Measurements from ENCODE around the gene PPFIA4.

Gene PPFIA4

GRCh38 chr1:203126866-203127665 lies 100.8 kb downstream of the PPFIA4 start:
- DNase-seq (ENCODE audit: low read depth, low spot score), result no peak

GRCh38 chr1:203127666-203128430 lies 101.6 kb downstream of the PPFIA4 start, which contains the start of gene ADORA1:
Gene ADORA1, plus strand, starts transcription at chr1:203127726. Its CDS starts 1,116 bp downstream, at chr1:203128842.
- peak; percentile 86 for DNase-seq (ENCODE audit: low read depth, low spot score)

DNA sequence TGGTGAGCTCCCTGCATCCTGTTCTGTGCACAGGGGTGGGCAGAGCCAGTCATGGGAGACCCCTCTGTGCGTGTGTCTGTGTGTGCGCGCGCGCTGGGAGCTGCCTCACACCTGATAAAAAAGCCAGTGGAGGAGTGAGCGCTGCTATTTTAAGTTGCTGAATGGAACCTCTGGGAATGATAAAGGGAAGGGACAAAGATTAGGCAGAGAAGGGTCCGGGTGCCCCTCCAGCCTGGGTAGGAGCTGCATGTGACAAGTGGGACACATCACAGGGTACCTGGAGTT lies 102.1 kb downstream of the PPFIA4 start:
- no peak for DNase-seq (ENCODE audit: low read depth, low spot score)
